HG03175 (cell line): ENCODE measurements around the gene PIEZO2.
"Not testable (repeated sequence)": the region's sequence is repeated elsewhere in the genome, so short reads cannot be mapped to it uniquely, and the experiment has no call there.

Experiments
- ATAC-seq: cut with Tn5 transposase; IDR thresholded peaks from one replicate; pipeline ENCODE4 v1.9.1; 2021; ENCODE audit warnings: mild to moderate bottlenecking, moderate library complexity; ENCODE audit not compliant: unreplicated experiment

The PIEZO2 gene

DNA sequence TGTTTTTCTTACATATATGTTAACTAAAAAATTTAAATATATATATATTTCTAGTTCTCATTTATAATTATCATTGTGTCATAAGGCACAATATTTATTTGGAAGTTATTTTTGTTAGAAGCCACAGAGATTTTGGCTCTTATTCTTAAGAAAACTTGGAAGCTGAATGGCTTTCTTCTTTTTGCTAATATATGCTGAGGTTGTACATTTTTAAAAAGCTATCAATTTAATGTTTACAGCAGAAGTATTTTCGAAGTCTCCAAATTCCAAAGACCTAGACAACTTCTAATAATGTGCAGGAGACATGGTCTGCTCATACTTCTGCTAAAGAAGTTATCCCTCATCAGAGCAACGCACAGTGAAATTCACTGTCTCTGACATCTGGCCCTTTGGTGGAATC lies 3.7 kb upstream of the PIEZO2 start:
- no peak for ATAC-seq

DNA sequence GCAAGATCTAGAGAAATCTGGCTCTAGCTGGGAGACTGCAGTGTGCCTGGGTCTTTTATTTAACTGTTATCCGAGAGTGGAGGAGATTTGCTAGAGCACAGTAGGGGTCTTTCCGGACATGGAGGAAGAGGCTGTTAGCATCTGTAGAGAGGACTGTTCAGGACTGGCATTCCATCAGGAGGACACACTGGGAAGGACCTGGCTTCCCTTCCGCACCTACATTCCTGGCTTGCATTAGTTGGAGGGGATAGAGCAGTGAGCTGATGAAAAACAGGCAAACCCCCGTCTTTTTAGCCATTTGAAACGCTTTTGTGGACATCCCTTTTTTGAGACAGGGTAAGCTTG lies 874 bp upstream of the PIEZO2 start:
- ATAC-seq = no peak

DNA sequence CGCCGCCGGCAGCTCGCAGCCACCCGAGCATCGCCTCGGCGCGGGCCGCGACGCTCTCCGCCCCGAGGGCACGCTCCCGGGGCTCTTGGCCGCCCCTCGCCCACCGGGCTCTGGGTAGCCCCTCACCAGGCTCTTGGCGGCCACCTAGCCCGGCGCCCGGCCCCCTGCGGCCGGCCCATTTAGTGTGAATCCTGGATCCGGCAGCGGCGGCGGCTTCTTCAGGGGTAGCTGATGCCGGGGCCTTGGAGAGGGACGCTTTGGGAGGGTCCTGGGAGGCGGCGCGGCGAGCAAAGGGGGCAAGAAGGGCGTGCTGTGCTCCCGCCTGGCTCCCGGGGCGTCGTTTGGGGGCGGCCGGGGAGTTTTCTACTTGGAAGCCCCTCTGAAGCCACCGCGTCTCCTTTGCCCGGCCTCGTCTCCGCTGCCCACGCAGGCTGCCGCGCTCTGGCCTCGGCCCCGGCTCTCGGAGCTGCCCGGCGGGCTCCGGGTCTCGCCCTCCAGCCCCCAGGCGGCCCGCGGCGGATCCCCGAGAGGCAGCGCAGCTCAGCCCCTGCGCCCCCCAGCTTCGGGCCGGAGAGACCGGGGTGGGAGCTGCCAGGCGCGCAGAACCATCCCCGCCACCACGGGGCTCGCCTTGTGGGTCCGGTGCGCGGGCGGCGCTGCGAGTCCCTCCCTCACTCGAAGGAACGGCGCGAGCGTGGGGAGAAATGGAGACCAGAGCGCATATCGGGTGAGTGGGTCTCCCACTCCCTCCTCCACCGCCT lies 509 bp downstream of the PIEZO2 start:
- ATAC-seq = no peak

DNA sequence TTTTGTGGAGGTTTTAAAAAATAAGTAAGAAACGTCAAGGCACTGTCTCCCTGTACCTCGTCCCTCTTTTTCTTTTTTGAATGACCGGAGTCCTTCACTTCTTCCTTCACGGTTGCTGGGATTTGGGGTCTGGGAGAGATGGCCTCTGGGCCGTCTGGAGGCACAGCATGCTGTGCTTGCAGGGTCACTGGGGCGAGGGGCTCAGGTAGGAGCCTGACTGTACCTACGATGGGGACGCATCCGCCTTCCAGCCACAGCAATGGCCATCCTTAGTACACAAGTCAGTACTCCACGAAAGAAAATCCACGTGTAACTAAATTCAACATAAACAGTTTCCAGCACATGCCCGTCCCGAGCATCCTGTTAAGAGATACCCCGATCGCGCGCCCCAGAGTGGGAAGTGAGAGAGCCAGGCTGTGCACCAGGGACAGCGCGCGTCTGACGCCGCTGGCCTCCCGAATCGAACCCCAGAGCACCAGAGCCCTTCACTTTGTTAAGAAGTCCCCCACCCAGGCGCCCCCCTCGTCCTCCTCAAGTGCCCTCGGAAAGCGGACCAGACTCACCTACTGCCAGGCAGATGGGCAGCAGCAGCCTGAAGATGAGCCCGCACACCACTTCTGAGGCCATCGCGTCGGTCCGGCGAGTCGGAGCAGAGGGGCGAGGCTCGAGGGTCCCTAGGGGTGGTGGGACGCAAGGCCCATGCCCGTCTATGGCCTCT lies 1.2 kb downstream of the PIEZO2 start:
- ATAC-seq = no peak

DNA sequence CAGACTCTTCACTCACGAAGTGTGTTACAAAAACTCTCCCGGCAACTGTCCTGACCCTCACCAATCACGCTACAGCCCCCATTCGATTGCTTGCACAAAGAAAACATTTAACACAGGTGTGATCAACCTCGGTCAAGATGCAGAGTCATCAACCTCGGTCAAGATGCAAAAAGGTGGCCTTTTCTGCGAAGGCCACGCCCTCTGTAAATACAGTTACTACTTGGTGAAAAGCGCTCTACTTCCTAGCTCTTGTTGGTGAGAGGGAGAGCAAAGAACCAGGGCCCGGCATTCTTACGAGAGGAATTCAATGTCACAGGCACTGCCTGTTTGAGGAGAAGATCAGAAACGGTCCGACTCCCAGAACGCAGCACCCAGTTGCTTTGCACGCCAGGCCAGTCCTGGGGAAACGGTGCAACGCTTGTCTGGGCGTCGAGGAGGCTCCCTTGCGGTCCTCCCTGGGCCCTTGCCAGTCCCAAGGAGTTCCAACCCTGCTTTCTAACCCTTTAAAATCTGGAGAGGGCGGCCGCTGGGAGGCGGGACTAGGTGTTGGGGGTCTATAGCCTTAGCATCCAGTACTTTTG lies 1.9 kb downstream of the PIEZO2 start:
- ATAC-seq = no peak

DNA sequence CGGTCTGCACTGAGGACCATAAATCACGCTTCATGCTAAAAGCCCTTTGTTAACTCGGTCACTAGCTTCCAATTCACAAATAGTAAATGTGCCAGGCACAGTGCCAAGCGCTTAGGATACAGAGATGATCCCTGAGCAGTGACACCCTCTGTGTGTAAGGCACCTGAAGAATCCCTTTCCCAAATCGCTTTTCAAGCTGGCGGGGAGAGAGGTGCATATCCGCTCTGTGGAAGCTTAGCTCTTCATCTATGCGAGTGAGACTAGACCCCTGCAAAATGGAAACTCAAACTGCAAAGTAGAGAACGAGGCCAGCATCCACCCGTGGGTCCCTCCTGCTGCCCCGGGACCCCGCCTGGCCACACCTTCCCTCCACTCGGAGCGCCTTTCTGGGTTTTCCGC lies 2.4 kb downstream of the PIEZO2 start:
- no peak for ATAC-seq

DNA sequence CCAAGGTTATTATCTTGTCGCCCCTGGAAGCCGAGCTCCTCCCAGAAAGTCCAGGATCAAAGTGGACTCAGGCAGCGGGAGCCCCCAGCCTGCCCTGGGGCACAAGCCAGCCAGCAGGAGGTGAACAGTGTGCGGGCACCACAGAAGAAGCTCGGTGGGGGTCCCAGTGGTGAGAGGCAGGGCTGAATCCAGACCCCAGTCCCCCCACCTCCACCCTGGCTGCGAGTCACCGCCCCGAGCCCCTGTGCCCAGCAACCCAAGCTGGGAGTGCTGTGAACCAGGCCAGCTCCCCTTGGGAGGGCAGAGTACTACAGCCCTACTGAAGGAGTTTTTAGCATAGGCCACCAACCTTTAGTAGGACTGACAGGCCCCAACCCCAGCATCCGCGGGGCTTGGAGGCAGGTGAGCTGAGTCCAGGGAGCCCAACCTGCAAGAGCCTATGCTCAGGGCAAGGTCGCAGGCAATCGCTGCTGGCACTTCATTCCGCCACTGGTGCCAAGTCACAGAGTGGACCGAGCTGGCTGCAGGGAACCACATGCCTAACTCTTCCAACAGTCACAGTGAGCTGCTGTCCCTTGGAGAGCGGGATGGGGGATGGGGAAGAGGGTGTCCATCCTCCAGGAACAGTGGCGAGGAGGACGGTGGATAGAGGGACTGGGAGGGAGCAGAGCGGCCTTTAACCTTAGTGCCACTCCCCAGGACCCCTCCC lies 3.0 kb downstream of the PIEZO2 start:
- ATAC-seq = no peak

DNA sequence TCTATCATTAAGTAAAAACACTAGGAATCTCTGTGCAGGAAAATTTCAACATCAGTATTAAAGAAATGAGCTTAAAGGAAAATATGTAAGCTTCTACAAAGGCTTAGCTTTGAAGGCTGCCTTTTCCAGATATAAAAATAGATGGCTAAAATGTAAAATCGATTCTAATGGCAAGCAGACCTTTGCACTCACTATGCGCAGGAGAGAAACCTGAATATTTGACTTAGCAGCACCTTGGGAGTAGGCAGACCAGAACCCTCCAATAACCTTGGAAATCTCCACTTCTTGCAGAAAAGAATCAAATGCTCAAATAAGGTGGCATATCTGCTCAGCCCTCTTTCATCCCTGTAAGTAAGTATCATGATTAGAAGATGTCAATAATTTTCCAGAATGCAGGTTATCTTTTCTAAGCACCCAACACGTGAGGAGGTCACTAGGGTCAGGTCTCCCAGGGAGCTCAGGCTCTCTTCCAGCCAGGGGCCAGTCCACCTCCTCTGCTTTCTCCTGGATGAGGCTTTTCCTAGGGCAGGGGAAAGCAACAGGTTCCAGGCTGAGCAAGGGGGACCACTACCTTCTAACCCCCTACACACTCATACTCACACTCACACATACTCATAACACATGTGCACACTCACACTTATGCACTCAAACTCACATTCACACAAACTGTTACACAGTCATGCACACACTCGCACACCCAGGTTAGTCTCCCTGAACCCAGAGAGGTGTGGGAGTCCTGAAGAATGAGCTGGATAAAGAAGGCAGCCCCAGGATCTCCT lies 3.8 kb downstream of the PIEZO2 start:
- no peak for ATAC-seq

DNA sequence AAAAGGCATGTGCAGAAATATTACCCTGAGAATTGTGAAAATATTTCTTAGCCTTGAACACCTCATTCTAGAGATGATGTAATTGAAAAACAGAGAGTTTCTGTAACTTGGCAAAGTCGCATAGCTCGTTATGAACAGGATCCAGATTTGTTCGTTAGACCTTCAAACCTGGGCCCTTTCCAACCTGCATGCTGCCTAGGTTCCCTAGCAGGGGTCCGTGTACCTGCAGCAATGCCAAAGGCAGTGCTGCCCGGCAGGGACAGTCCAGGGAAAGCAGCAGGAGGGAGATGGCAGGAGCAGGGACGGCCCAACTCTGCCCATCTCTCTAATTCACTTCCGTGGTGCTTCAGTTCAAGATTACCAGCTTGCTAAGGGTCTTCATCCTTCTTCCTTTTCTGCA lies 12.0 kb downstream of the PIEZO2 start:
- ATAC-seq = no peak

DNA sequence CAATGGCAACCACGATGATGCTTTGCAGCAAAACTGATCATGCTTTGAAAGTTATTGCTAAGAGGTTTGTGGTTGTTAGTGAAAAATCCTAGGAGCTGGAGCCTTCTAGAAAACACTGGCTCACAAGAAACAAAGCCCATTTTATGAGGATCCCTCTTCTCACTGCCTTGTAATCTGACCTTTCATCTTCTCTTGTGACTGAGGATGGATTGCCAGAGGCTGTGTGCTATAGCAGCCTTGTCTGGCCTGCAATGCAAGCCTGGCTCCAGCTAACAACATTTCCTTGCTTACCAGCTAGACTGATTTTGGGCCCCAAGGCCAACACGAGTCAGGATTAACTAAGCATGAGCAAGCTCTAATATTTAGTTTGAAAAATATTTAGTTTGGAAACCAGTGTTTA lies 13.1 kb downstream of the PIEZO2 start:
- ATAC-seq = no peak

DNA sequence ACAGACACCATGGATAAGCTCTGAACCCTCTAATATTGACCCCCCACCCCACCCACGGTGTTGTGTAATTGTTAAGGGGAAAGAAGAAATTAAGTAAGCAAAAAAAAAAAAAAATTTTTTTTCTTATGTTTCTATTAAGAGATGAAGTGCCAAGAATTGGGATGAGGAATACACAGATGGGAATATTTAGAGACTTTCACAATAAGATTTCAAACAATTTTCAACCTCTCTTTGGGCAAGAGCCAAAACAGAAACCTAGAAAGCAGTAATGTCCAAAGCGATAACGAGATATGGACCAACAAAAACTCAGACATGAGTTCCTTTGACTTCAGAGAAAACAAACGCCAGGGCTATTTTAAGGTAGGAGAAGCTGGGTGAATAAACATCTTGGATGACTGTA lies 14.4 kb downstream of the PIEZO2 start:
- no peak for ATAC-seq

DNA sequence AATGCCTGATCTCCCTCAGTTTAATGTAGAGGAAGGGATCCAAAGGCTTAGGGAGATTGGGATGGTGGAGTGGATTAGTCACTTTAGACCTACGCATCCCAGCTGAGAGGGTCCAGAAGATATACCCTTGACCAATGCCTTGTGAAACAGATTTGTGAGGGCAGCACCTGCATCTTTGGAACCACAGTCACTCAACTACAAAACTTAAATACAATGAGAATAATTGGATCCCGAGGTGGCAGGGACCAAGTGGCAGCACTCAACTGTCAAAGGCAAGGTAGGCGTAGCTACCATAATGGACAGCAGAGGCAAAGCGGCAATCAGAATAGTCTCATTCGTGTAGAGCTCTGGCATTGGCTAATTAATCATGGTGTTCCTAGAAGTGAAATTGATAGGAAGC lies 20.3 kb downstream of the PIEZO2 start:
- not testable (repeated sequence) for ATAC-seq

DNA sequence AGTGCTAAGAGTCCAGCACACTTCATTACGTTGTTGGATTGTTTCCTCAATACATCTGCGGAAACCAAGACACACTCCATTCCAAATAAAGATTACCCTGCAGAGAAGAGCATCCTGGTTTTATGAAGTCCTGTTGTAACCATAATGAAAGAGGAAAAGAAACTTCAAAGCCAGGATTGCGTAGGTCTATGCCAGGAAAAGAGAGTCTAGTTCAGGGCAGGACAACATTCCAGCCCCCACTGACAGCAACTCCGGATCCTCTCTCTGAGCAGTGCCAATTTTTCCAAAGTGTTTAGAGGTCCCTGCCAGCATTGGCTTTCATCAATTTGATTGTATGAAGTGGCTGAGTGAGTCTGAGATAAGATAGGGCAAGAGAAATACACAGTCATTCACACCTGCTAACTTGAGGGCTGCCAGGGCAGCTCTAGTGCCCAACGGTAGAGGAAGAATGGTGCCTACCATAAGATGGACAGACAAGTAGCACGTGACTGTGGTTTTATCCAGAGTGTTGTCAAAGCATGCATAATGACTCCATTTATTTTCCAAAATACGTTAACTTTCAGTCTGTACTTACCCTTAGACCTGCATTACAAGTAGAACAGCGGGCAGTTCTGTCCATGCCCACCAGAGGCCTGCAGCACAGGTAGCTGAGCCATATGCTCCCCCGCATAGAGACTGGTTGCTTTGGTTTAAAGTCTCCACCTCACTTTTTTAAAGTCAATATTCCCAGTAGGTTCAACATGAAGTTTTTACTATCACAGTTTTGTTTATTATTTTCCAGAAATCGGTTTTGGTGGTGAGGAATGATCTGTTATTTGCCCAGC lies 23.7 kb downstream of the PIEZO2 start:
- ATAC-seq = no peak

DNA sequence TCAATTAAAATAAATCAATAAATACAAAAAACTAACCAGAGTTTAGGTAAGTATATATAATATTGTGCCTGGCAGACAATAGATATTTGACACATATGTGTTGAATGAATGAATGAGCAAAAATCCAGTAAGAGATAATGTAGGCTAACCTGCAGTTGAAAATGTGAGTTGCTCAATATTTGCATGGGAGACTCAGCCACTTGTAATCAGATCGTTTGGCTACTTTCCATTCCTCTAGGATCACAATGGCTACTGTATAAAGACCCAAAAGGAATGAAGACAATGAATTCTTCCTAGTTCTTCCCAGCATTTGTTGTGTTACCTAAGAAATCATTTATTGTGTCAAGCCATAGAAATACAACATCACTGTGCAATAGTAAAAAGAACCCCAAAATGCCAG lies 25.3 kb downstream of the PIEZO2 start:
- no peak for ATAC-seq

DNA sequence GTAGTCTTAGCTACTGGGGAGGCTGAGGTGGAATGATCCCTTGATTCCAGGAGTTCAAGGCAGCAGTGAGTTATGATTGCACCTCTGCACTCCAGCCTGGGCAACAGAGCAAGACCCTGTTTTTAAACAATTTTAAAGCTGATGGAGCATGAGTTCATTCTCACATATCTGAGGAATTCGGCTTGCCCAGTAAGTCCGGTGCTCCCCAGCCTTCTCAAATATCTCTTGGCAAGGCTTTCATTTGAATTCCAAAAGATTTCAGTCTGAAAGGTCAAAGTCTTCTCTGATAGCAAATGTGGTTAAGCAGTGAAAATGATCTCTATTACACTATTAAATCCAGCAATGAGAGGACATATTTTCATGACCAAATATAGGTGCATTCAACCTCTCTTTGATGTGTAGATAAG lies 27.9 kb downstream of the PIEZO2 start:
- ATAC-seq = no peak

DNA sequence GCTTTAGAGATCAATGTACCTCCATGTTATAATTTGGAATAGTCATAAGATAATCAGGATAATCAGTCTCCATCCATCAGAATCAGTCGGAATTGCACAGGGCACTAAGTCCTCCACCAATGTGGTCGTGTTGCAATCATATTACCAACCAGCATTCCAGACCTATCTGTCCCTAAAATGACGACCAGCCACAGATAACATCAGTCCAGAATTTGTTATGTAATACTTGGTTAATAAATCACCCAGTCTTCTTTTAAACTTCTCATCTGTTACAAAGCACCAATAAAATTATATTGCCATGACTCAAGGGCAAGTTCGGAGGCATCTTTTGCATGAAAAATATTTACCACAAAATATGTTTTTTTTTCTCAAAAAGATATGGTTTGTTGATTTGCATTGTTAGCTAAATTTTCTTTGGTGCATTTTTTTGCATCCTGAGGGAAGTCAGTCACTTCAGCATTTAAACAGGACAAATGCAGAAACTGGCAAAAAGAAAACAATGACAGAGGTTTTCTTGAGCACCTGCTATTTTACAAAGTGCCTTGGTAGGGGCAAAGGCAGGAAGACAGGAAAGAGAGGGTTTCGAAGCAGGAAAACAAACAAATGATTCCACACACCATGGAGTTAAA lies 29.3 kb downstream of the PIEZO2 start:
- ATAC-seq = no peak

DNA sequence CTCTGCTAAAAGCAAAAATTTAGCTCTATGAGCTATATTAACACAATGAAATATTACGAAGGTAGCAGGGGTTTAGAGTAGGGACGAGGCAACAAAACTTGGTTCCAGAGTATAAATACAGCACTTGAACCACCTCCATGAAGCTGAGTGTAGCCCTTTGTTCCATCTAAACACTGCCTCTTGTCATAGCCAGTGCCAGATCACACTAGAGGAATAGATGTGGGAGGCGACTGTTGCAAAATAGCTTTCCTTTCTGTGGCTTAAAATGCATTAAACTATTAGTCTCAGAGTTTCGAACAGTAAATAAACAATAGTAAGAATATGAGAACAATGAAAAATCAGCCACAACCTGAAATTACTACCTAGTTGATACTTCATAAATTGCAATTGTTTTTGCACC lies 29.8 kb downstream of the PIEZO2 start:
- ATAC-seq = no peak

DNA sequence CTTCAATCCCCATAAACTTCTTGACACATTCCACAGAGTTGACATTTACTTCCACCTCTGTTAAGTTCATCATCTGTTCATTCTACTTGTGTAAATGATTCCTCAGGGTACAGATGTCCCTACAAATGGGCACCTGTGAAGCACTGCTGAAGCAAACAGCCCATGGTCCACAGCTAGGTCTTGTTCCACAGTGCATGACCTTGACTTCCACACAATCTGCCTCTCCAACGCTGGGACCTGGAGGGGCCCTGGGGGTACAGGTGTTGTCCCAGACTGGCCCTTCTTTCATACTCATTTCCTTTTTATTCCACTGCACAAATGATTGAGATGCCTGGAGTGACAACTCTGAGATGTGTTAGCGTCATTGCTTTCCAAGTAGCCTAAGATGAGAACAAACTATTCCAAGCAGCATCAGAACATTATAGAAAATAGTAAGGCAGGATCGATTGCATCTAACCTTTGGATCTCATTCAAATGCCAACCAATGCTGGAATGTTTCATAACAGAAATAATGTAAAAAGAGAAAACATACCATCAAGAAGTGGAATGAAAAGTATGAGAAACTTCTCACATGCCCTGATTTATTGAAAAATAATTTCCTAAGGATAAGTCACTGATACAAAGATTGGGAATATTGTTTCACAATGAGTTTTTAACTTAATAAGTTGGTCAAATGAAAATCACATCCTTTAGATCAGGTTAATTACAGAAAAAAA lies 31.2 kb downstream of the PIEZO2 start:
- ATAC-seq = no peak

DNA sequence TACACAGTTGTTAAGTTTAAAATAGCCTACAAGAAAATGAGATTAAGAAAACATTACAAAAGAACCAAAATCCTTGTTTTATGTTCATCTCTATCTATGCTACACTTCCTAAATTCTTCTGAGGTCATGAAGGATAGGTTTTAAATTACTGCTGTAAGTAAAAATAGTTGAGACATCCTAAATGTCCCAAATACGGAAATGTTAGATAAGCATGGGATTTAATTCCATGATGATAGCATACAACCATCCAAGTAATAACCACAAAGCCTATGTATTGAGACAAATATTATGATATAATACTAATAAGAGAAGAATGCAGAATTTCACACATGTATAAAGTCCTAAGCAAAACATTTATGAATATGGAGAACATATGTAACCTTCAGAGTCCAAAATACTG lies 34.1 kb downstream of the PIEZO2 start:
- no peak for ATAC-seq
